ENCODE data around the gene USP24.

Gene USP24

GRCh38 chr1:55155522-55155921, 59.6 kb downstream of the USP24 start:
- no peak for TF ChIP-seq CTCF (IDR thresholded peaks at IDR 0.05; ENCODE audit: unreplicated experiment in 3 of 3)
- H3K27me3 Mint-ChIP-seq (ENCODE audit: low read depth): no peaks in the 10 kb centered on the region
- no peak overlapping the region for H3K27ac Mint-ChIP-seq
- no peak overlapping the region for H3K4me3 Mint-ChIP-seq
- no peaks in the 10 kb centered on the region for H3K4me1 Mint-ChIP-seq
- H3K9me3 Mint-ChIP-seq: no peaks in the 10 kb centered on the region
- H3K36me3 Mint-ChIP-seq (ENCODE audit: low read depth): peaks cover 59% of the 10 kb centered on the region

GRCh38 chr1:55154616-55155015, 60.5 kb downstream of the USP24 start:
- H3K4me1 Mint-ChIP-seq: no peaks in the 10 kb centered on the region
- peaks cover 55% of the 10 kb centered on the region for H3K36me3 Mint-ChIP-seq (ENCODE audit: low read depth)
- TF ChIP-seq CTCF (IDR thresholded peaks at IDR 0.05; ENCODE audit: unreplicated experiment in 3 of 3): no peak
- H3K4me3 Mint-ChIP-seq: no peak overlapping the region
- no peak overlapping the region for H3K27ac Mint-ChIP-seq
- no peaks in the 10 kb centered on the region for H3K9me3 Mint-ChIP-seq
- H3K27me3 Mint-ChIP-seq (ENCODE audit: low read depth): no peaks in the 10 kb centered on the region

- peaks cover 46% of the 10 kb centered on the region for H3K36me3 Mint-ChIP-seq (ENCODE audit: low read depth)
- TF ChIP-seq CTCF (IDR thresholded peaks at IDR 0.05; ENCODE audit: unreplicated experiment in 3 of 3): no peak
- no peak overlapping the region for H3K4me3 Mint-ChIP-seq
- no peaks in the 10 kb centered on the region for H3K4me1 Mint-ChIP-seq
- no peaks in the 10 kb centered on the region for H3K27me3 Mint-ChIP-seq (ENCODE audit: low read depth)
- no peaks in the 10 kb centered on the region for H3K9me3 Mint-ChIP-seq
- H3K27ac Mint-ChIP-seq: no peak overlapping the region
Observed at GRCh38 chr1:55153031-55153430, 62.1 kb downstream of the USP24 start.

- Mint-ChIP-seq H3K4me3 (no peak overlapping the region), H3K27me3 (ENCODE audit: low read depth) (no peaks in the 10 kb centered on the region), H3K27ac (no peak overlapping the region), H3K4me1 (no peaks in the 10 kb centered on the region), H3K9me3 (no peaks in the 10 kb centered on the region), H3K36me3 (ENCODE audit: low read depth) (peaks cover 48% of the 10 kb centered on the region)
- no peak for TF ChIP-seq CTCF (IDR thresholded peaks at IDR 0.05; ENCODE audit: unreplicated experiment in 3 of 3)
Observed at GRCh38 chr1:55150880-55151588, 64.1 kb downstream of the USP24 start.

GRCh38 chr1:55148676-55149075, 66.5 kb downstream of the USP24 start:
- peaks cover 48% of the 10 kb centered on the region for H3K36me3 Mint-ChIP-seq (ENCODE audit: low read depth)
- TF ChIP-seq CTCF (IDR thresholded peaks at IDR 0.05; ENCODE audit: unreplicated experiment in 3 of 3): no peak
- no peak overlapping the region for H3K27ac Mint-ChIP-seq
- H3K4me1 Mint-ChIP-seq: no peaks in the 10 kb centered on the region
- no peak overlapping the region for H3K4me3 Mint-ChIP-seq
- no peaks in the 10 kb centered on the region for H3K9me3 Mint-ChIP-seq
- H3K27me3 Mint-ChIP-seq (ENCODE audit: low read depth): no peaks in the 10 kb centered on the region

GRCh38 chr1:55147524-55147923, 67.6 kb downstream of the USP24 start:
- no peaks in the 10 kb centered on the region for H3K27me3 Mint-ChIP-seq (ENCODE audit: low read depth)
- peaks cover 41% of the 10 kb centered on the region for H3K36me3 Mint-ChIP-seq (ENCODE audit: low read depth)
- H3K9me3 Mint-ChIP-seq: no peaks in the 10 kb centered on the region
- H3K4me3 Mint-ChIP-seq: no peak overlapping the region
- TF ChIP-seq CTCF (IDR thresholded peaks at IDR 0.05; ENCODE audit: unreplicated experiment in 3 of 3): no peak
- H3K27ac Mint-ChIP-seq: no peak overlapping the region
- H3K4me1 Mint-ChIP-seq: no peaks in the 10 kb centered on the region

All from nephron (organoid).